Measurements from ENCODE around the gene TMEM44.
"Not testable (repeated sequence)": the region's sequence is repeated elsewhere in the genome, so short reads cannot be mapped to it uniquely, and the experiment has no call there.

Gene TMEM44

DNA sequence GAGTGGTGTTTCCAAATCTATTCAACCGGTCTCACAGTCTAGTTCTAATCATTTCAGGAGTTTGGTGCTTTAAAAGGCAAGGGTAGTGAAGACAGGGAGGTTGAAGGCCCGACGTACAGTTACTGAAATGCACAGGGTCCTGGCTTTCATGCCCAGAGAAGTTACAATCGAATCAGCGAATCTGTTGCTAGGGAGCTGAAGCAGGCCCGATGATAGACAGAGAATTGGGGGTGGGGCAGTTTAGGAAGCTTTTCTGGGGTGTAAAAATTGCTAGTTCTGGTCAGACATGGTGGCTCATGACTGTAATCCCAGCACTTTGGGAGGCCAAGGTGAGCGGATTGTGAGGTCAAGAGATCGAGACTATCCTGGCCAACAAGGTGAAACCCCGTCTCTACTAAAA, 83.4 kb downstream of the TMEM44 start:
- DNase-seq, result no peak

DNA sequence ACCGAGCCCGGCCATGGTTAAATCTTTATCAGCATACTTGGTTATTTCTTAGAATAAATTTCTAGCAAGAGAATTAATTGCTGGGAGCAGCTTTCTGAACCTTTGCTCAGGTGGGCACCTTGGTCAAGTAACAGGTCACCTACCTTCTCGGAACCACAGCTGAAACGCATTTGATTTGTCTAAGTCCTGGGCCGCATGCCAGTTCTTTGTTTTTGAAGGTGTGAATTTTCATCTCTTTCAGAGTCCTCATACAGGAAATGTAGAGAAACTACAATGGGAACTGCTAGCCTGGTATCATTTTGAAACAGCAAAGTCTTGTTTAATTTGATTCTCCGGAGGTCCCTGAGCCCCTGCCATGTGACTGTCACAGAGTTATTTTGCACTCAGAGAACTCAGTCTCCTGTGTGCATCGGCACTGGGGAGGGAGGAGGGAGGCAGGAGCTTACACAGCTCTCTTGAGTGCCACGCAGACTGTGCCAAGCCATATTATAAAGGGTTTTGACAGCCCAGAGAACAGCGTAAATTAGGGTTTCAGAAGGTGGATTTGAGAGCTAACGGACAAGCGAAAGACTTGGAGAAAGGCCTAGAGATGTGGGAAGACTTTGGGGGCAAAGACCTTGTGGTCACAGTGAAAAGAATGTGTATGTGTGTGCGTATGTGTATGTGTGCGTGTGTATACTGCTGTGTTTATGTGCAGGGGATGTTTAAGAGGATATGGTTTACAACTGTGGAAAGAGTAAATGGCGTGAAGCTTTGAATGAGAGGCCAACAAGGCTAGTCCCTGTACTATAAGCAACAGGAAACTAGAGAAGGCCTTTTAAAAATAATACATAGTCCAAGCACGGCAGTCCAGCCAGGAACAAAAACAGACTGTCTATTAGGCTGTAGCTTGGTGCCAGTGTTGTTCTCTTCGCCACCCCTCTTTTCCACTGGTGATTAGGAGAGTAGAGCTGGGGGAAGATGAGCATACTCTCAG, 84.6 kb downstream of the TMEM44 start:
- DNase-seq, result no peak

DNA sequence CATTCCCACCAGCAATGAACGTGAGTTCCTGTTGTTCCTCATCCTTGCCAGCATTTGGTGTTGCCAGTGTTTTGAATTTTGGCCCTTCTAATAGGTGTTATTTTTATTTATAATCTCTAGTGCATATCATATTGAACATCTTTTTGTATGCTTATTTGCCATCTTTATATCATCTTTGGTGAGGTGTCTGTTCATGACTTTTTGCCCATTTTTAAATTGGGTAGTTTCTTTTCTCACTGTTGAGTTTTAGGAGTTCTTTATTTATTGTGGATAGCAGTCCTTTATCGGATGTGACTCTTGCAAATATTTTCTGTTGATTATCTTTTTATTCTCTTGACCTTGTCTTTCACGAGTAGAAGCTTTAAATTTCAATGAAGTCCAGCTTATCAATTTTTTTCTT, 86.2 kb downstream of the TMEM44 start:
- no peak for DNase-seq

DNA sequence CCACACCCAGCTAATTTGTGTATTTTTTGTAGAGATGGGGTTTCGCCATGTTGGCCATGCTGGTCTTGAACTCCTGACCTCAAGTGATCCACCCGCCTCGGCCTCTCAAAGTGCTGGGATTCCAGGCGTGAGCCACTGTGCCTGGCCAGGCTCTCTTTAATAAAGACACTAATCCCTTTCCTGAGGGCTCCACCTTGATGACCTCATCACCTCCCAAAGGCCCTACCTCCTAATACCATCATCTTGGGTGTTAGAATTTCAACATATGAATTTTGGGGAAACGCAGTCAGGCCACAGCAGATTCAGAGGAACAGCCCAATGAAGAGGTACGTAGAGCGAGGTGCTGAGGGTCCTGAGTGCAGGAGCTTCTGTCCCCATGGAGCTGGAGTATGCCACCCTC, 87.7 kb downstream of the TMEM44 start:
- DNase-seq, result not testable (repeated sequence)

DNA sequence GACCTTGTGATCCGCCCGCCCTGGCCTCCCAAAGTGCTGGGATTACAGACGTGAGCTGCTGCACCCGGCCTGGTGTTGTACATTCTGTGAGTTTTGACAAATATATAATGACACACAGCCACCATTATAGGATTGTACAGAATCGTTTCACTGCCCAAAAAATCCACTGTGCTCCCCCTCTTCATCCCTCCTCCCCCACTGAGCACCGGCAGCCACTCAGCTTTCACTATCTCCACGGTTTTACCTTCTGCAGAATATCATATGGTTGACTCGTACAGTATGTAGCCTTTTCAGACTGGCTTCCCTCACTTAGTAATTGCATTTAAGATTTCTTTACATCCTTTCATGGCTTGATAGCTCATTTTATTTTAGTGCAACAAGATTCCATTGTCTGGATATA, 89.7 kb downstream of the TMEM44 start:
- no peak for DNase-seq

DNA sequence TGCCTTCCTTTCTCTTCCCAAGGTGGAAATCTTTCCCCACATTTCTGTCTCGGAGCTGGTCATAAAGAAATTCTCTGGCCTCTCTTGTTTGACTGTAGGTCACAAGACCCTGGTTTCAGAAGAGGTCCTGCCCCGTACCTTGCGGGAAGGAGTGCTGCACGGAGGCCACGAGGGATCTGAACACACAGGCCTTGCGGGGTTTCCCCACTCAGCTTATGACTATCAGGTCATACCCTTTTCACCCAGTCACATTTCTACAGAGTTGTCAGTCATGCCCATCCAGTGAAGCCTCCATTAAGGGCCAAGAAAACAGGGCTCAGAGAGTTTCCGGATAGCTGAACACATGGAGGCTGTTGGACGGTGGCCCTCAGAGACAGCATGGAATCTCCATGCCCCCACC, 91.7 kb downstream of the TMEM44 start:
- DNase-seq, result no peak

DNA sequence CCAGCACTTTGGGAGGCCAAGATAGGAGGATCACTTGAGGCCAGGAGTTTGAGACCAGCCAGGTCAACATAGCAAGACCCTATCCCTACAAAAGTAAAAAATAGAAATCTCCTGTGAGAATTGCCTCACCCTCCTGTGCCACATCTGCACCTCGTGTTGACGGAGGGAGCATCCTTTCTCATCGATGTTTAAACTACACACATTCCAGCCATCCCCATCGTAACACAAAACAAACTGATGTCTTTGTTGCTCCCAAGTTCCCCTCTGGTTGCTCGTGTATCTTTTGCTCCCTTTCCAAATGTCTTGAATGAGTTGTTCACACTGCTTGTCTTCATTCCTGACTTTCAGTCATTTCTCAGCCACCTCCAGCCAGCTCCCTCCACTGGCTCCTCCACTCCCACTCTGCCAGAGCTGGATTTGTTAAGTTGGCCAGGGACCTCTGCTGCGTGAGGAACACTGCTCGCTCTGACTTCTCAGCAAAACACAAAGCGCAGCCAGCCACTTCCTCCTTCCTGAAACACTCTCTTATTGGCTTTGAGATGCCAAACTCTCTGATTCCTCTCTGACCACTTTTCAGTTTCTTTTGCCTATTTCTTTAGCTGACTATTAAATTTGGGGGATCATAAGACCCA, 92.8 kb downstream of the TMEM44 start:
- no peak for DNase-seq

DNA sequence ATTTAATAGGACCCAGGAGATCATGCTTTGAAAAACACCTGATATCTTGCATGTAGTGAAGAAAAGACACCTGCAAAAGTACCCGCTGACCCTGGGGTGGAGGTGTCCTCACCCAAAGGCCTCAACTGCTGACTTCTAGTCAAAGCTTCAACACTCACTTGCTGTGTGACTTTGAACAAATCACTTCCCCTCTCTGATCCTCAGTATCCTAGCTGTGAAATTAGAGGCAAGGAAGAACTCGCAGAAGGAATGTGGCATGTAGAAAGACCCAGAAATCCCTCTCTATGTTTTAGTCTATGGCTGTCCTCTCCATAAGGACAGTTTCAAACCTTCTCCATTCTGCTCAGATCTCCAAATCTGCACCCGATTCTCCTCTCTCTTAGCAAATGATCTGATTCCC, 93.7 kb downstream of the TMEM44 start:
- DNase-seq, result no peak

DNA sequence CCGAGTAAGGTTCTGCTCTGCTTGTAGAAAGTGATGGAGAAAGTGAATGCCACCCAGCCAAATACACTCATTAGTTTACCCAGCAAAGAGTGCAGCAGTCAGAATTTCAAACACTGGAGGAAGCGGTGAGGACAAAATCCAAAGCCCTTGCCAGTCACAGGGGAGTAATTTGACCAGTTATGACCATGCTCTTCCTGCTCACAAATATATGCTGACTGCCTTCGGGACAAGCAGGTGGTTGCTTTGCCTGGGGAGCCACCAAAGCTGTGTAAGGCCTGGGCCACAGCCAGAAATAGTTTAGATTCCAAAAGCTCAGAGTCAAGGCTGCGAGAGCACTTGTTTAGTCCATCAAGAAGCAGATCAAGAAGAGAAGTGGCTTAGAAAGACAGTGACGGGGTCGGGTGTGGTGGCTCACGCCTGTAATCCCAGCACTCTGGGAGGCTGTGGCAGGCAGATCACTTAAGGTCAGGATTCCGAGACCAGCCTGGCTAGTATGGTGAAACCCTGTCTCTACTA, 95.4 kb downstream of the TMEM44 start:
- no peak for DNase-seq

All from islet precursor cell (in vitro differentiated cells).